SK-N-MC (cell line): ENCODE results near the gene MOCS2.

Source experiments
- EZH2 ChIP-seq: fragments of 200-600 bp; sonication (generic); IDR thresholded peaks from one replicate; pipeline ENCODE4 v1.6.1; 2017; ENCODE audit warnings: antibody characterized with exemption
- FOXP2 ChIP-seq: optimal IDR thresholded peaks from 2 replicates; pipeline ENCODE3; 2011; ENCODE audit warnings: mild to moderate bottlenecking, moderate library complexity; ENCODE audit not compliant: insufficient read depth; ENCODE audit errors: extremely low read length, control extremely low read depth
- POLR2AphosphoS5 ChIP-seq: IDR thresholded peaks from 2 replicates; pipeline ENCODE4 v1.6.1; 2012; ENCODE audit warnings: mild to moderate bottlenecking, low read depth, low read length, borderline replicate concordance

- TF ChIP-seq POLR2AphosphoS5 (no peak), EZH2 (no peak), FOXP2 (no peak)
Observed at GRCh38 chr5:53048248-53048647, 61.3 kb downstream of the MOCS2 start.
